ENCODE measurements around the gene AGPAT1.

- TF ChIP-seq POLR2AphosphoS5 (IDR thresholded peaks at IDR 0.05; ENCODE audit: low read length), result no peak
- no peak for TF ChIP-seq CTCF (IDR thresholded peaks at IDR 0.05 in 2 of 3, conservative IDR thresholded peaks at IDR 0.05 in 1 of 3; ENCODE audit: control insufficient read depth in 2 of 3, extremely low read depth in 1 of 3, insufficient read depth in 1 of 3, low read depth in 3 of 3, low read length in 3 of 3)
- no peak for TF ChIP-seq SMAD1 (IDR thresholded peaks at IDR 0.05; ENCODE audit: low read depth, partially characterized antibody)
- no peak for TF ChIP-seq JUND (IDR thresholded peaks at IDR 0.05; ENCODE audit: low read depth, low read length)
Observed at GRCh38 chr6:32218167-32218566, 42.3 kb upstream of the AGPAT1 start.

All from GM12878 (cell line).